ENCODE measurements around the gene SPRY1. TPM values are rescaled to one million over a fixed set of nuclear protein-coding genes. Genes with fewer than 3 reads are reported as not detected.

Gene SPRY1
- total RNA-seq, 1 experiment from 2014 or later: 76.3 TPM

GRCh38 chr4:123348946-123349345 is 47.6 kb upstream of the SPRY1 start:
- no peaks in the 10 kb centered on the region for H4K20me1 ChIP-seq (ENCODE audit: control insufficient read depth, insufficient read depth, insufficient read length)
- H3T11ph ChIP-seq (ENCODE audit: low read length): no peak overlapping the region
- H4K91ac ChIP-seq (ENCODE audit: insufficient read length, low read depth, low read length): no peak overlapping the region
- no peaks in the 10 kb centered on the region for H3K79me2 ChIP-seq (ENCODE audit: insufficient read depth, low read length)
- TF ChIP-seq, protein P1, sequence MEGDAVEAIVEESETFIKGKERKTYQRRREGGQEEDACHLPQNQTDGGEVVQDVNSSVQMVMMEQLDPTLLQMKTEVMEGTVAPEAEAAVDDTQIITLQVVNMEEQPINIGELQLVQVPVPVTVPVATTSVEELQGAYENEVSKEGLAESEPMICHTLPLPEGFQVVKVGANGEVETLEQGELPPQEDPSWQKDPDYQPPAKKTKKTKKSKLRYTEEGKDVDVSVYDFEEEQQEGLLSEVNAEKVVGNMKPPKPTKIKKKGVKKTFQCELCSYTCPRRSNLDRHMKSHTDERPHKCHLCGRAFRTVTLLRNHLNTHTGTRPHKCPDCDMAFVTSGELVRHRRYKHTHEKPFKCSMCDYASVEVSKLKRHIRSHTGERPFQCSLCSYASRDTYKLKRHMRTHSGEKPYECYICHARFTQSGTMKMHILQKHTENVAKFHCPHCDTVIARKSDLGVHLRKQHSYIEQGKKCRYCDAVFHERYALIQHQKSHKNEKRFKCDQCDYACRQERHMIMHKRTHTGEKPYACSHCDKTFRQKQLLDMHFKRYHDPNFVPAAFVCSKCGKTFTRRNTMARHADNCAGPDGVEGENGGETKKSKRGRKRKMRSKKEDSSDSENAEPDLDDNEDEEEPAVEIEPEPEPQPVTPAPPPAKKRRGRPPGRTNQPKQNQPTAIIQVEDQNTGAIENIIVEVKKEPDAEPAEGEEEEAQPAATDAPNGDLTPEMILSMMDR (conservative IDR thresholded peaks at IDR 0.05): no peak
- no peaks in the 10 kb centered on the region; a peak in 1 of 5 replicates for H3K9me3 Mint-ChIP-seq
- H3K27me3 ChIP-seq (ENCODE audit: insufficient read depth, low read length): no peaks in the 10 kb centered on the region
- no peak overlapping the region for H3K27ac Mint-ChIP-seq
- H3K4me1 Mint-ChIP-seq: peaks cover 33 to 38% of the 10 kb centered on the region in 2 experiments
- H3K4me3 Mint-ChIP-seq: no peak overlapping the region
- no peak overlapping the region for H2AK5ac ChIP-seq (ENCODE audit: insufficient read length, low read length)
- no peak overlapping the region for H2AFZ ChIP-seq (ENCODE audit: low read length)
- no peak overlapping the region for H2BK12ac ChIP-seq (ENCODE audit: insufficient read length, low read depth, low read length)
- H2BK120ac ChIP-seq (ENCODE audit: low read depth, low read length, poor library complexity, severe bottlenecking): no peak overlapping the region
- no peak overlapping the region for H2BK20ac ChIP-seq (ENCODE audit: low read depth, low read length, poor library complexity, severe bottlenecking)
- no peak for DNase-seq
- H3K4me1 ChIP-seq (ENCODE audit: insufficient read depth, low read length): no peaks in the 10 kb centered on the region
- H4K5ac ChIP-seq (ENCODE audit: insufficient read length, low read depth, low read length): no peak overlapping the region
- no peak overlapping the region for H3K14ac ChIP-seq (ENCODE audit: insufficient read depth, low read length)
- H3K4me2 ChIP-seq (ENCODE audit: insufficient read depth, insufficient read length, low read length): no peak overlapping the region
- no peaks in the 10 kb centered on the region for H3K79me1 ChIP-seq (ENCODE audit: insufficient read depth, low read depth, low read length, poor library complexity, severe bottlenecking)
- H3K56ac ChIP-seq (ENCODE audit: insufficient read length, low read depth, low read length): no peak overlapping the region
- H3K36me3 Mint-ChIP-seq (ENCODE audit: insufficient read depth in 1 of 3, low read depth in 3 of 3): no peaks in the 10 kb centered on the region; a peak in 1 of 7 replicates
- no peaks in the 10 kb centered on the region for H3K23me2 ChIP-seq (ENCODE audit: insufficient read length, low read depth, low read length, poor library complexity, severe bottlenecking)
- no peak overlapping the region for H3K4ac ChIP-seq (ENCODE audit: low read depth, low read length)
- WGBS (ENCODE audit: extremely low coverage, insufficient read length, low lambda C conversion rate): no CpG with 5 or more reads among the region's 4 CpGs
- H2BK15ac ChIP-seq (ENCODE audit: low read depth, low read length): no peak overlapping the region
- no peak overlapping the region for H3K18ac ChIP-seq (ENCODE audit: insufficient read length, low read depth, low read length)
- H3K27ac ChIP-seq (ENCODE audit: insufficient read length, low read depth, low read length): no peak overlapping the region
- no peak overlapping the region for H3K9ac ChIP-seq (ENCODE audit: extremely low read depth, insufficient read length, low read length)
- H3K23ac ChIP-seq (ENCODE audit: insufficient read length, low read depth, low read length): no peak overlapping the region
- no peak overlapping the region for H2BK5ac ChIP-seq (ENCODE audit: insufficient read length, low read length)
- no peaks in the 10 kb centered on the region for H3K9me3 ChIP-seq (ENCODE audit: control insufficient read depth, low read depth, low read length)
- H3K27me3 Mint-ChIP-seq (ENCODE audit: low read depth): no peaks in the 10 kb centered on the region; the same call in 1 of the 2 replicates
- H4K8ac ChIP-seq (replicated peaks; ENCODE audit: insufficient read length, low read depth, low read length): no peak overlapping the region

Data from H9 (cell line).